ENCODE measurements around the gene ZSCAN18. TPM values are rescaled to one million over a fixed set of nuclear protein-coding genes. Genes with fewer than 3 reads are reported as not detected.
"Not testable (repeated sequence)": the region's sequence is repeated elsewhere in the genome, so short reads cannot be mapped to it uniquely, and the experiment has no call there.

ZSCAN18 gene, protein sequence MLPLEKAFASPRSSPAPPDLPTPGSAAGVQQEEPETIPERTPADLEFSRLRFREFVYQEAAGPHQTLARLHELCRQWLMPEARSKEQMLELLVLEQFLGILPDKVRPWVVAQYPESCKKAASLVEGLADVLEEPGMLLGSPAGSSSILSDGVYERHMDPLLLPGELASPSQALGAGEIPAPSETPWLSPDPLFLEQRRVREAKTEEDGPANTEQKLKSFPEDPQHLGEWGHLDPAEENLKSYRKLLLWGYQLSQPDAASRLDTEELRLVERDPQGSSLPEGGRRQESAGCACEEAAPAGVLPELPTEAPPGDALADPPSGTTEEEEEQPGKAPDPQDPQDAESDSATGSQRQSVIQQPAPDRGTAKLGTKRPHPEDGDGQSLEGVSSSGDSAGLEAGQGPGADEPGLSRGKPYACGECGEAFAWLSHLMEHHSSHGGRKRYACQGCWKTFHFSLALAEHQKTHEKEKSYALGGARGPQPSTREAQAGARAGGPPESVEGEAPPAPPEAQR
- total RNA-seq = 10 to 100 TPM; 54.0 to 60.9 TPM
- long read RNA-seq, partial matches to known transcripts = 0 of 7 reads
- long read RNA-seq, other reads (novel, unspliced or antisense) = 4 of 7 reads

DNA sequence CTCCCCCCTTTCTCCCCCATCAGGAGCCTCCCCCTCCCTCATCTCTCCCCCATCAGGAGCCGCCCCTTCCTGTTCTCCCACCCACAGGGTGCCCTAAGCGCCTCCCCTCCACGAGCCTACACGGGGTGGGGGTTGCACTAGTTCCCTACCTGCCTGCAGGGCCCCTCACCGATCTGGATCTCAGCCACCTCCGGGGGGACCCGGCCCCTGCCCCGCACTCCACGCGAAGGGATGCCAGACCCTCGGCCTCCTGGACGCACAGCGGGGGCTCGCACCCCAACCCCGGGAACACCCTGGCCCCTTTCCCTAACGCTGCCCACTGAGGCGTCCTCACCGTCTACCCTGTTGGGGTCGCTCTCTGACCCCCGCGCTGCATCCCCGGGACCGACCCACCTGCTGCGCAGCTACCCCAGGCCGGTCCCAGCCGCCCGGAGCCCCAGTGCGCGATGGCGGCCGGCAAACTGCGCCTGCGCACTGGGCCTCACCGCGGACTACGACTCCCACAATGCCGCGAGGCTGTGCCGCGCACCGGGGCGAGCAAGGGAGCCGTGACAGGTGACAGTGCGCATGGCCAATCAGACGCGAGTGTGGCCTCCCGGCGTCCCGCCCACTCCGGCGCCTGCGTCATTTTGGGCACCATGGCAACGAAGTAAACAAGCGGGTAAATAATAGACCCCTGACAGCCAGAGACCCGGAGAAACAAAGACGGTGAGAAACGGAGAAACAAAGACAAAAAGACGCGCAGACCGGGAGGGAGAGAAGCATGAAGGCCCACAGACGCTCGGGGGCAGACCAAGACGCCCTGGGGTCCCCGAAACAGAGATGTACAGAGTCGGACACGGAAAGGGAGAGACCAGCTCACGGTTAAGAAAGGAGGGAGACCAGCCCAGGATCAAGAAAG, at the start of gene ZSCAN18:
TSS of gene ZSCAN18 (minus strand) at position 451 of the 901 bp plus-strand sequence. CDS start 7,964 bp downstream, outside the sequence.
- intact Hi-C loops (cut with DNase I) = loop anchor here in 1 of 2 donors (5.0 to 10.0 kb wide), 2 partner anchors 41 to 63 kb away; partner anchors contain the start of genes ZNF135 and ZSCAN1
- ATAC-seq (peak; percentile 100), DNase-seq (peak; percentile 99)

DNA sequence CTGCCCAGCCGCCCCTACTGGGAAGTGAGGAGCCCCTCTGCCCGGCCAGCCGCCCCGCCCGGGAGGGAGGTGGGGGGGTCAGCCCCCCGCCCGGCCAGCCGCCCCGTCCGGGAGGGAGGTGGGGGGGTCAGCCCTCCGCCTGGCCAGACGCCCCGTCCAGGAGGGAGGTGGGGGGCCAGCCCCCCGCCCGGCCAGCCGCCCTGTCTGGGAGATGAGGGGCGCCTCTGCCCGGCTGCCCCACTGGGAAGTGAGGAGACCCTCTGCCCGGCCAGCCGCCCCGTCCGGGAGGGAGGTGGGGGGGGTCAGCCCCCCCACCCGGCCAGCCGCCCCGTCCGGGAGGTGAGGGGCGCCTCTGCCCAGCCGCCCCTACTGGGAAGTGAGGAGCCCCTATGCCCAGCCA, 49.4 kb upstream of the ZSCAN18 start:
- DNase-seq; intact Hi-C loops (cut with DNase I); ATAC-seq: not testable (repeated sequence)

DNA sequence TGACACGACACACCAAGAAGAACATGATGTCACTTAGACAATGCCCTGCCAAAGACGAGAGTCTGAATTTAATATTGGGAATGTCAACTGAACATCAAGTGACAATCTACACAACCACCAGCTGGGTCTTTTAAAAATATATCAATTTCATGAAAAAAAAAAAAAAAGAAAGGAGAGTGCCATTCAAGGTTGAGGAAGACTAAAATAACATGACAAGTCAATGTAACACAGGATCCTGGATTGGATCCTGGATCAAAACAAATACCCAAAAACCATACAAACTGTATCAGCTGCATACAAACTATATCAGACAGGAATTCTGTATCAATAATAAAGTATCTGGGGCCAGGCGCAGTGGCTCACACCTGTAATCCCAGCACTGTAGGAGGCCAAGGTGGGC, 47.8 kb upstream of the ZSCAN18 start:
- ATAC-seq = no peak

DNA sequence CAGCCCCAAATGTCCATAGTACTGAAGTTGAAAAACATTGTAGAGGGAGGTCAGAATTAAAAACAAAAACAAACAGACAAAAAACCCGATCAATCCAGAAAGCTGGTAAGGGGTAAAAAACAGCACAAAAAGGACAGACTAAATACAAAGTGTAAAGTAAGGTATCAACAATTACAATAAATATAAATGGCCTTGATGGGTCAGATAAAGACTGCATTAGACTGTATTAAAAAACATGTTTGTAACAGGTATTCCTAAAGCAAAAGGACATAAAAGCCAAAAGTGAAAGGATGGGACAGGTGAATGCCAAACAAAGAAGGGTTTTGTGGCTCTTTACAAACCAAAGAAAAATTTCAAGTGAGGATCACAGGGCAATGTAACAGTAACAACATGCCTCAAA, 36.2 kb upstream of the ZSCAN18 start:
- ATAC-seq (no peak), DNase-seq (no peak)
- intact Hi-C loops (cut with DNase I) = no loop called here

More for the DNA sequence above, 47.8 kb upstream of the ZSCAN18 start:
- DNase-seq = no peak
- intact Hi-C loops (cut with DNase I) = no loop called here

DNA sequence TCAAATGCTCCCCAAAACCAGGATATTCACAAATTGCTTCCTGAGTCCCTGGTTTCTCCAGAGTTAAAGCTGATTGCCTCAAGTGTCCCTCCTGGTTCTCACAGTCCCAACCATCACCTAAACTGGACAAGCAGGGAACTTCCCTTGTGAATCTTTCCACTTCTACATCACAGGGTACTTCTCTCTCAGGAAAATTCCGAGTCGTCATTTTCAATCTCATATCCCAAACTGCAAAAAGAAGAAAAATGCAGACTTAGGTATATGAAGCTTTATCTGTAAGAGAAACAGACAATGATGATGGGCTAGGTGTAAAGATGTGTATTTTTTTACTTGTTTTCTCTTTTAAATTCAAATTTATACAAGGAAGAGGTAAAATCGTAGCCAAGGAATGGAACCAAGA, 31.3 kb upstream of the ZSCAN18 start:
- ATAC-seq = no peak
- no peak for DNase-seq
- intact Hi-C loops (cut with DNase I) = no loop called here

DNA sequence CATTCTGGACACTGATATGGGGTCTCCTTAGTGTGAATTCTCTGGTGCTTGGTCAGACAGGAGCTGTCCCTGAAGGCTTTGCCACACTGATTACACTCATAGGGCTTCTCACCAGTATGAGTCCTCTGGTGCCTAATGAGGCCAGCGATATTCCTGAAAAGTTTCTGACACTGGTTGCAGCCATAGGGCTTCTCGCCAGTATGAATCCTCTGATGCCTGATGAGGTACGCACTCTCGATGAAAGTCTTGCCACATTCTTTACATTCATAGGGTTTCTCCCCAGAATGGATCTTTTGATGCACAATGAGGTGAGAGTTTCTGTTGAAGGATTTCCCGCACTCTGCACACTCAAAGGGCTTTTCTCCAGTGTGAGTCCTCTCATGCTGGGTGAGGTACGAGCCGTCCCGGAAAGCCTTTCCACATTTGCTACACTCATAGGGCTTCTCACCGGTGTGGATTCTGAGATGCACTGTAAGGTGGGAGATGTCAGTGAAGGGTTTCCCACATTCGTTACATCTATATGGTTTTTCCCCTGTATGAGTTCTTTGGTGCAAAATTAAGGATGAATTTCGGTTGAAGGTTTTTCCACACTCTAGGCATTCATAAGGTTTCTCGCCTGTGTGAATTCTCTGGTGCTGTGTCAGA, 30.1 kb upstream of the ZSCAN18 start:
- ATAC-seq (no peak), DNase-seq (no peak)
- intact Hi-C loops (cut with DNase I) = no loop called here

DNA sequence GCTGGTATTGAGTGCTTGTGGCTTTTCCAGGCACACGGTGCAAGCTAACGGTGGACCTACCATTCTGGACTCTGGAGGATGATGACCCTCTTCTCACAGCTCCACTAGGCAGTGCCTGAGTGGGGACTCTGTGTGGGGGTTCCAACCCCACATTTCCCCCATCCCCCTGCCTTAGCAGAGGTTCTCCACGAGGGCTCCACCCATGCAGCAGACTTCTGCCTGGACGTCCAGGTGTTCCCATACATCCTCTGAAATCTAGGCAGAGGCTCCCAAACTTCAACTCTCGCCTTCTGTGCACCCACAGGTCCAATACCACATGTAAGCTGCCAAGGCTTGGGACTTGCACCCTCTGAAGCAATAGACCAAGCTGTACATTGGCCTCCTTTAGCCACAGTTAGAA, 25.3 kb upstream of the ZSCAN18 start:
- intact Hi-C loops (cut with DNase I) = no loop called here
- ATAC-seq (no peak), DNase-seq (no peak)

DNA sequence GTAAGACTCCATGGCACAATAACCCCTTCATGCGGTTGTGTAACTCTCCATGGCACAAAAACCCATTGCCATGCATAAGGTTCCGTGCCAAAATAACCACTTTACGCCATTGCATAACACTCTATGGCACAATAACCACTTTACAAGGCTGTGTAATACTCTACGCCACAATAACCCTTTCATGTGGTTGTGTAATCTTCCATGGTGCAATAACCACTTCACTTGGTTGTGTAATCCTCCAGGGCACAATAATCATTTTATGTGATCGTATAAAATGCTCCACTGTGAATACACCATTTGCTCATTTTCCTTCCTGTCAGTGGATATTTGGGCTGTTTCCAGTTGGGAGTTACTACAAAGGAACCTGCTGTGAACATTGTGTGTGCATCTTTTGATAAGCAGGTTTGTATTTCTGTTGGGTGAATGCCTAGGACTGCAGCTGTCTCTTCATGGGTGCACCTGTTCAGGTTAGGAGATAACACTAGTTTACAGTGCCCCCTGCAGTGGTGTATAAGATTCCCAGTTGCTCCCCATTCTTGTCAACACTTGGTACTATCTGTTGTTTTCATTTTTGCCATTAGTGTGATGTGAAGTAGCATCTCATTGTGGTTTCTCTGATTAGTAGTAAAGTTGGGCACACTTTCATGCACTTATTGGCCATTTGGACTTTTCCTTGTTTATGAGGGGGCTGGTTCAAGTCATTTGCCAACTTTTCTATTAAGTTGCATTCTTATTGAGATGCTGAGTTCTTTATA, 21.1 kb upstream of the ZSCAN18 start:
- intact Hi-C loops (cut with DNase I) = no loop called here
- DNase-seq = no peak
- ATAC-seq = no peak

DNA sequence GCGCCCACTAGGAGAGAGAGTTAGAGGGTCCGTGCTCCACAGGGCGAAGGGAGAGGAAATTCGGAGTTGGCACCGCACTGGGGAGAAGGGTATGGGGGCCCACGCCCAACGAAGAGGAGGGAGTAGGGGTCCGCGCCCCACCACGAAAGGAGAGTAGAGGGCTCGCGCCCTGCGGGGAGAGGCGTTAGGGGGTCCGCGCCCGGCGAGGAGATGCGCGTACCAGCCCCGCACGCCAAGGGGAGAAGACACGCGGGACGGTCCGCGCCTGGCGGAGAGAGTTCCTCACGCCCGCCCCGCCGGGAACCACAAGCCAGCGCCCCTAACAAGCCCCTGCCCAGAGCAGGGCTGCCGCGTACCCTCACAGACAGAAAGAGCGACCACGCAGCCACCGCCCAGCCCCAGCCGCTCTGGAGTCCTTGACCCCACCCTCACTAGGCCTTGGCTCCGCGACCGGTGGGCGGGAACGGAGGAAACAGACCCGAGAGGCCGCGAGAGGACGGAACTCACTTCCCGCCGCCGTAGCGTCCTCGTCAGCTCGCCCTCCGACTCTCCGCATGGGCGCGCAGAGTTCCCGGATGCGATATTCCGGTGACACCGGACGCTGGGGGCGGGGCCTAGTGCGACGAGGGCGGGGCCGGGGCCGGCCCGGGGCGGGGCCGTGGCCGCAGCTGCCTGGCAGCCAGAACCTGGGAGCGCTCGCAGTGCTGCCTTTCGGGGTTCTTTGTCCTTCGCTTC, 20.0 kb upstream of the ZSCAN18 start:
- intact Hi-C loops (cut with DNase I) = no loop called here
- ATAC-seq (no peak), DNase-seq (peak; percentile 25)

DNA sequence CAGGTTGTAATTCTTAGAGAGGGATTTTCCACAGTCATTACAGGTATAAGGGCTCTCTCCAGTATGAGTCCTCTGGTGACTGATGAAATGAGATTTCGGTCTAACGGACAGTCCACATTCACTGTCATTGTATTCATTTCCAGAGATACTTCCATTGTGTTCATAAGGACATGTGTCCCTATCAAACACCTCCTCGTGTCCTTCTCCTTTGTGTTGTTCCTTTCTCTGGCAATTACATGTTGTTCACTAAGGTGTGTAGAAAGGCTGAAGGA, 10.5 kb upstream of the ZSCAN18 start:
- no peak for ATAC-seq
- DNase-seq = no peak
- intact Hi-C loops (cut with DNase I) = no loop called here

DNA sequence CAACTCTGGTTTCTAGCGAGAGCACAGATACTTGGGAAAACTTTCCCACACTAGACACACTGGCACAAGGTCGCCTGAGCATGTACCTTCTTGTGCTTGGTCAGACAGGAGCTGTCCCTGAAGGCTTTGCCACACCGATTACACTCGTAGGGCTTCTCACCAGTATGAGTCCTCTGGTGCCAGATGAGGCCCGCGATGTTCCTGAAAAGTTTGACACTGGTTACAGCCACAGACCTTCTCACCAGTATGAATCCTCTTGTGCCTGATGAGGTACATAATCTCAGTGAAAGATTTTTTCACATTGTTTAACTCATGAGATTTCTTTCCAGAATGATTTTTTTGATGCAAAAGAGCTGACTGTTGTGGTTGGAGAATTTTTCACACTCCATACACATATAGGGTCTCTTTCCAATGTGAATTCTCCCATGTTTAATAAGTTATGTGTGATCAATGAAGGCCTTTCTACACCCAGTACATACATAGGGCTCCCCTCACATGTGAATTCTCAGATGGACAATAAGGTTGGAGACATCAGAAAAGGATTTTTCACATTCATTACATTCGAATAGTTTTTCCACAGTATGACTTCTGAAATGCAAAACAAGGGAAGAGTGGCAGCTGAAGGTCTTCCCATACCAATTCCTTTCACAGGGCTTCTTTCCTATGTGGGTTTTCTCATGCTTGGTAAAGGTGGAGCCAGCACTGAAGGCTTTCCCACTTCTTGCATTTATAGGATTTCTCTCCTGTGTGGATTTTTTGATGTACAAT, 9.9 kb upstream of the ZSCAN18 start:
- intact Hi-C loops (cut with DNase I) = no loop called here
- ATAC-seq (no peak), DNase-seq (no peak)

DNA sequence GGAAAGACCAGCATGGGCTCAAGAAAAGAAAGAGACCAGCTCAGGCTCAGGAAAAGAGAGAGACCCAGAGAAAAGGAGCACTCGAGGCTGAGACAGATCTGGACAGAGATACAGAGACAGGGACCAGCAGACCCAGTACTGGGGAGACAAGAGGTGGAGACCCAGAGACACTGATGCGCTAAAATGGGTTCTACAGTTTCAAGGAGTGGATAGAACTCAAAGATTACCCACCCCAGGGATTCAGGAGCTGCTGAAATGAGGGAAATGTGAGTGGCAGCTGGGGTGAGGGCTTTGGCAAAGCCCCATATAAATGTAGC, 609 bp upstream of the ZSCAN18 start:
- DNase-seq (no peak), ATAC-seq (no peak)
- intact Hi-C loops (cut with DNase I) = loop anchor here in 1 of 2 donors (5.0 to 10.0 kb wide), 2 partner anchors 41 to 64 kb away; partner anchors contain the start of genes ZNF135 and ZSCAN1

DNA sequence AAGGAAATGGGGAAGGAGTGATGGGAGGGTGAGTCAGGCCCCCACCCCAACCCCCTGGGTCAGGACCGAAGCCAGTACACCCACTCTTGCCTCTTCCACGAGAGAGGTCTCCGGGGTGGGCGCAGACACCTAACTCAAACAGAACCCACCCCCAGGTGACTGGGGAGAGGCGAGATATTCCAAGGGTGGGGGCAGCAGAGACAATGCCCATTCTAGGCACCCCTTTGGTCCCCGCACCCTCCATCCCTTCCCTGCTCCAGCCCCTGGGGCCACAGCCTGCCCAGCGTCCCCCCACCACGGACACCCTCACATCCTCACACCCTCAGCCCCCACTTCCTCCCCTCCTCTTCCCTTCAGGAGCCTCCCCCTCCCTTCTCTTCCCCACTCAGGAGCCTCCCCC, 682 bp downstream of the ZSCAN18 start:
- ATAC-seq (no peak), DNase-seq (no peak)
- intact Hi-C loops (cut with DNase I) = loop anchor here in 1 of 2 donors (5.0 to 10.0 kb wide), 2 partner anchors 40 to 63 kb away; partner anchors contain the start of genes ZNF135 and ZSCAN1

DNA sequence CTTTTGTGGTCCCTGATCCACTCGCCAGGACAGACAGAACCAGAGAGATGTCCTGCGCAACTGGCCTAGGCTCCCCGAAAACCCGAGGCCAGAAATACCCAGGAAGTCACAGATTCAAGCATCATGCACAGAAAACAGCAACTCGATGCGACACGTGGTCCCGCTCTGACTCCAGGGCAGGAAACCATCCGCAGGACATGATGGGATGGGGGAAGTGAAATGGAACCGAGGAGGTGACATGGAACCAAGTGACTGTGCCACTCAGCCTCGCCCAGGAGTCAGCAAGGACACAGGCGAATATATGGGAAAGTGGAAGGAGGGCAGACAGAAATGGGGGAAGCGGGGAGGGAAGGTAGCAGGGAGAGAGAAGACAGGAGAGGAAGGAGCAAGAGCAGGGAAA, 1.1 kb downstream of the ZSCAN18 start:
- intact Hi-C loops (cut with DNase I) = loop anchor here in 1 of 2 donors (5.0 to 10.0 kb wide), 2 partner anchors 40 to 62 kb away; partner anchors contain the start of genes ZNF135 and ZSCAN1
- DNase-seq = no peak
- no peak for ATAC-seq

DNA sequence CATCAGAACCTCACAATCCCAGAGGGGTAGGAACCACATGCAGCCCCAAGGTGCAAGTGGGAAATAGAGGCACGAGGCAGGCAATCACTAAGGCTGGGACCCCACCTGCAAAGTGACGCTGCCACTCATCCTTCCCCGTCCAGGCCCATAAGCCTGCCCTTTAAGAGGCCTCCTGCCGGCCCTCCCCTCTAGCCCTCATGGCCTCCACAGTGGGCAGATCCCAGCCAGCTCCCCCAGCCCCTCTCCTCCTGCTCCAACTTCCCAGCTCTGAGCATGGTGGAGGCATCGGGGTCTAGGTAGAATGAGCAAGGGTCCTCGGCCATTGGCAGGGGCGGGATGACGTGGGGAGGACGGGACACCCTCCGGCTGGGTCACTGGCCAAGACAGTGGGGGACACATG, 2.7 kb downstream of the ZSCAN18 start:
- no peak for DNase-seq
- intact Hi-C loops (cut with DNase I) = loop anchor here in 1 of 2 donors (5.0 to 10.0 kb wide), 2 partner anchors 38 to 61 kb away; partner anchors contain the start of genes ZNF135 and ZSCAN1
- no peak for ATAC-seq

DNA sequence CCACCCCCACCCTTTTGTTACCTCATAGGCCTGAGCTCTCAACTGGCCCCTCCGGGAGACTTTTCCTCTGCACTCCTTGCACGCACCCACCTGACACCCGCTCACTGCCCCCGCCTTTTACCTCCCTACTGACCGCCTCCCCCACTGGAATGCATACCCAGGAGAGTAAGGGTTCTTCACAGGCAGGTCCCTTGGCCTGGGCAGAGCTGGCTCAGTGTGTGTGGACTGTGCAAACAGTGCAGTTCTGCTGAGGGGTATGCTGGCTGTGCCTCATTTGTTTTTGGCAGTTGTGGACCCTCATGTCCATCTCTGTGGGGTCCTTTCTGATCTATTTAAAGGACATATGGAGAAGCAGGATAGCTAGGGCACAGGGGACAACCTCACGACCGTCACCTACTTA, 5.0 kb downstream of the ZSCAN18 start:
- DNase-seq (no peak), ATAC-seq (no peak)
- intact Hi-C loops (cut with DNase I) = loop anchor here in 1 of 2 donors (10.0 kb wide), 1 partner anchor 58 kb away; the partner anchor contains the start of gene ZSCAN1

All from left cardiac atrium (tissue), 4 donors.